GM23338 (cell line): ENCODE results near the gene TBX2. TPM values are rescaled to one million over a fixed set of nuclear protein-coding genes. Genes with fewer than 3 reads are reported as not detected.

ENCODE experiments used
- ATAC-seq: fragments of 200-7000 bp; cut with Tn5 transposase; 3 replicates; pipeline ENCODE4 v1.9.1; 2020
- DNase-seq: peaks from one replicate; pipeline ENCODE4 v3.0.0-alpha.2; 2015; ENCODE audit warnings: low spot score
- H2AFZ ChIP-seq: fragments of 200-600 bp; sonication (generic); 2 replicates; pipeline ENCODE4 v1.8.0; 2016; ENCODE audit warnings: antibody characterized with exemption, mild to moderate bottlenecking, moderate library complexity
- H3F3A ChIP-seq: fragments of 200-600 bp; sonication (generic); replicated peaks from 2 replicates; pipeline ENCODE4 v1.8.0; 2017; ENCODE audit warnings: antibody characterized with exemption, mixed run types, low read depth
- H3K27ac ChIP-seq: fragments of 200-600 bp; sonication (generic); 2 replicates; pipeline ENCODE4 v1.6.1; 2016; ENCODE audit warnings: low read depth
- H3K27me3 ChIP-seq: fragments of 200-600 bp; sonication (generic); 2 replicates; pipeline ENCODE4 v1.8.0; 2016; ENCODE audit warnings: mild to moderate bottlenecking, mixed run types, moderate library complexity; ENCODE audit not compliant: insufficient read depth
- H3K36me3 ChIP-seq: fragments of 200-600 bp; sonication (generic); 2 replicates; pipeline ENCODE4 v1.8.0; 2016; ENCODE audit warnings: mild to moderate bottlenecking; ENCODE audit not compliant: insufficient read depth
- H3K4me1 ChIP-seq: fragments of 200-600 bp; sonication (generic); 2 replicates; pipeline ENCODE4 v1.8.0; 2016; ENCODE audit warnings: mild to moderate bottlenecking, moderate library complexity; ENCODE audit not compliant: insufficient read depth
- H3K4me2 ChIP-seq: fragments of 200-600 bp; sonication (generic); 2 replicates; pipeline ENCODE4 v1.7.1; 2017; ENCODE audit warnings: mixed run types
- H3K4me3 ChIP-seq: fragments of 200-600 bp; sonication (generic); 2 replicates; pipeline ENCODE4 v1.6.1; 2016; ENCODE audit warnings: mixed run types
- H3K79me2 ChIP-seq: fragments of 200-600 bp; sonication (generic); replicated peaks from 2 replicates; pipeline ENCODE4 v1.8.0; 2017; ENCODE audit warnings: mild to moderate bottlenecking; ENCODE audit not compliant: insufficient read depth
- H3K9me2 ChIP-seq: fragments of 200-600 bp; sonication (generic); 2 replicates; pipeline ENCODE4 v1.8.0; 2017; ENCODE audit not compliant: insufficient read depth
- H4K20me1 ChIP-seq: fragments of 200-600 bp; sonication (generic); replicated peaks from 2 replicates; pipeline ENCODE4 v1.8.0; 2017; ENCODE audit warnings: mild to moderate bottlenecking; ENCODE audit not compliant: insufficient read depth
- H3K27ac Mint-ChIP-seq: 2 replicates; pipeline ENCODE4 v1.8.0; 2020; ENCODE audit warnings: inconsistent platforms, mild to moderate bottlenecking, moderate library complexity, mixed read lengths
- H3K27me3 Mint-ChIP-seq: 3 replicates; pipeline ENCODE4 v1.8.0; 2022; ENCODE audit warnings: low read depth, mild to moderate bottlenecking, moderate library complexity, mixed read lengths, inconsistent platforms; ENCODE audit not compliant: insufficient read depth, poor library complexity
- H3K36me3 Mint-ChIP-seq: 3 replicates; pipeline ENCODE4 v1.8.0; 2021; ENCODE audit warnings: low read depth, mild to moderate bottlenecking, inconsistent platforms, moderate library complexity, mixed read lengths
- H3K4me1 Mint-ChIP-seq: 3 replicates; pipeline ENCODE4 v1.8.0; 2020; ENCODE audit warnings: mild to moderate bottlenecking, inconsistent platforms, mixed read lengths
- H3K4me3 Mint-ChIP-seq: 3 replicates; pipeline ENCODE4 v1.8.0; 2021; ENCODE audit warnings: moderate library complexity, mild to moderate bottlenecking, inconsistent platforms, mixed read lengths
- H3K9me3 Mint-ChIP-seq: 3 replicates; pipeline ENCODE4 v1.8.0; 2020; ENCODE audit warnings: moderate library complexity, mild to moderate bottlenecking, inconsistent platforms, mixed read lengths
- CREB1 ChIP-seq: fragments of 250-450 bp; sonication (Bioruptor Pico); IDR thresholded peaks from 2 replicates; pipeline ENCODE4 v1.5.0; 2020; ENCODE audit warnings: low read depth, mild to moderate bottlenecking, moderate library complexity
- CTCF ChIP-seq, 2 experiments: fragments of 200-600 bp in 1 of 2; sonication (generic) in 1 of 2; conservative IDR thresholded peaks; 2 replicates each; pipeline versions ENCODE4 v1.5.1 to v1.6.1; 2016 to 2017; ENCODE audit warnings: antibody characterized with exemption in 2 of 2, low read depth in 2 of 2, mild to moderate bottlenecking in 2 of 2, moderate library complexity in 1 of 2
- ETS1 ChIP-seq: IDR thresholded peaks from 2 replicates; pipeline ENCODE4 v1.6.1; 2016; ENCODE audit warnings: antibody characterized with exemption
- EZH2 ChIP-seq: fragments of 200-600 bp; sonication (generic); IDR thresholded peaks from one replicate; pipeline ENCODE4 v1.8.0; 2017; ENCODE audit warnings: antibody characterized with exemption, mild to moderate bottlenecking, low read depth; ENCODE audit not compliant: unreplicated experiment
- EZH2phosphoT487 ChIP-seq: fragments of 200-600 bp; sonication (generic); IDR thresholded peaks from one replicate; pipeline ENCODE4 v1.8.1; 2018; ENCODE audit warnings: antibody characterized with exemption; ENCODE audit not compliant: unreplicated experiment
- JUNB ChIP-seq: IDR thresholded peaks from one replicate; pipeline ENCODE4 v1.6.1; 2016; ENCODE audit warnings: antibody characterized with exemption; ENCODE audit not compliant: unreplicated experiment
- NANOG ChIP-seq: IDR thresholded peaks from 2 replicates; pipeline ENCODE4 v1.6.1; 2016; ENCODE audit warnings: antibody characterized with exemption, borderline replicate concordance
- POLR2AphosphoS5 ChIP-seq: IDR thresholded peaks from 2 replicates; pipeline ENCODE4 v1.6.1; 2016; ENCODE audit warnings: antibody characterized with exemption, low read depth
- REST ChIP-seq: IDR thresholded peaks from one replicate; pipeline ENCODE4 v1.6.1; 2018; ENCODE audit warnings: antibody characterized with exemption; ENCODE audit not compliant: unreplicated experiment
- STAT1 ChIP-seq: IDR thresholded peaks from one replicate; pipeline ENCODE4 v1.6.1; 2016; ENCODE audit warnings: antibody characterized with exemption; ENCODE audit not compliant: unreplicated experiment
- ZNF114 ChIP-seq: fragments of 250-450 bp; sonication (Bioruptor Pico); IDR thresholded peaks from 2 replicates; pipeline ENCODE4 v1.5.0; 2020; ENCODE audit warnings: mild to moderate bottlenecking, moderate library complexity
- ZNF331 ChIP-seq: fragments of 250-450 bp; sonication (Bioruptor Pico); IDR thresholded peaks from 2 replicates; pipeline ENCODE4 v1.5.0; 2020; ENCODE audit warnings: low read depth, mild to moderate bottlenecking, moderate library complexity
- ZNF462 ChIP-seq: fragments of 250-450 bp; sonication (Bioruptor Pico); IDR thresholded peaks from 2 replicates; pipeline ENCODE4 v1.5.0; 2020; ENCODE audit warnings: mild to moderate bottlenecking, moderate library complexity
- polyA plus RNA-seq: library from polyadenylated mRNA; unstranded; fragments of >200 nt; fragmentation: Nextera tagmentation; extraction: Ambion mirVana; gene quantifications from 2 replicates; pipeline ENCODE4 v1.2.1, GENCODE V29; 2016
- total RNA-seq: library from RNA; depleted of rRNA; stranded (reverse); fragments of >200 nt; shearing (Covaris generic); gene quantifications from 2 replicates; pipeline ENCODE4 v1.2.3, GENCODE V29; 2014

TBX2 gene
- total and polyA plus RNA-seq, 2 experiments from 2014 or later = not detected

- no peaks in the 10 kb centered on the region for H3K27me3 ChIP-seq
- H3K79me2 ChIP-seq = no peaks in the 10 kb centered on the region
- no peaks in the 10 kb centered on the region for H3K36me3 ChIP-seq
- H2AFZ ChIP-seq = no peak overlapping the region
- H4K20me1 ChIP-seq = no peaks in the 10 kb centered on the region
- H3K9me2 ChIP-seq = no peaks in the 10 kb centered on the region
- no peak overlapping the region for H3K27ac ChIP-seq
- TF ChIP-seq STAT1 (no peak), ZNF114 (no peak), ZNF331 (CRISPR knock-in tag) (no peak), CREB1 (CRISPR knock-in tag) (no peak), ETS1 (no peak), ZNF462 (no peak), POLR2AphosphoS5 (no peak), EZH2phosphoT487 (no peak), NANOG (no peak), CTCF (conservative IDR thresholded peaks at IDR 0.05; ENCODE audit: low read depth in 2 of 2) (no peak), JUNB (no peak), REST (no peak), EZH2 (no peak)
- no peak overlapping the region for H3K4me2 ChIP-seq
- Mint-ChIP-seq H3K9me3 (no peaks in the 10 kb centered on the region; the same call in 2 of the 3 replicates), H3K4me3 (no peak overlapping the region), H3K4me1 (peaks cover 15% of the 10 kb centered on the region), H3K27me3 (peaks cover 10% of the 10 kb centered on the region), H3K36me3 (no peaks in the 10 kb centered on the region), H3K27ac (no peak overlapping the region)
- H3K4me1 ChIP-seq = no peaks in the 10 kb centered on the region
- DNase-seq (no peak), ATAC-seq (no peak)
- no peaks in the 10 kb centered on the region for H3F3A ChIP-seq
- no peak overlapping the region for H3K4me3 ChIP-seq
These were observed 16.6 kb upstream of the TBX2 start for GRCh38 chr17:61382796-61383688.
